PFSK-1 (cell line): ENCODE results near the gene SIGLEC1.

Experiments used
- FOXP2 ChIP-seq: optimal IDR thresholded peaks from 2 replicates; pipeline ENCODE3; 2011; ENCODE audit warnings: borderline replicate concordance, control low read depth, inconsistent platforms; ENCODE audit not compliant: insufficient read depth; ENCODE audit errors: extremely low read length, extremely low read depth
- POLR2AphosphoS5 ChIP-seq: IDR thresholded peaks from 2 replicates; pipeline ENCODE4 v1.6.1; 2012; ENCODE audit warnings: low read depth, mild to moderate bottlenecking, control low read depth, low read length, moderate library complexity
- REST ChIP-seq, 2 experiments: IDR thresholded peaks; 2 replicates each; pipeline versions ENCODE4 v1.6.1 to v1.8.0; 2011 to 2012; ENCODE audit warnings: low read depth in 2 of 2, low read length in 2 of 2, control low read depth in 1 of 2, inconsistent platforms in 1 of 2, mild to moderate bottlenecking in 1 of 2, moderate library complexity in 1 of 2; ENCODE audit not compliant: insufficient read depth in 1 of 2
- SIN3A ChIP-seq: IDR thresholded peaks from 2 replicates; pipeline ENCODE4 v1.6.1; 2012; ENCODE audit warnings: mild to moderate bottlenecking, low read length, moderate library complexity, borderline replicate concordance; ENCODE audit not compliant: insufficient read depth
- TAF1 ChIP-seq: IDR thresholded peaks from 2 replicates; pipeline ENCODE4 v1.6.1; 2012; ENCODE audit warnings: low read length, control low read depth, borderline replicate concordance; ENCODE audit not compliant: insufficient read depth

SIGLEC1 gene

GRCh38 chr20:3698591-3699001 lies 13.8 kb downstream of the SIGLEC1 start:
- TF ChIP-seq TAF1 = no peak
- TF ChIP-seq FOXP2 = no peak
- no peak for TF ChIP-seq POLR2AphosphoS5
- no peak for TF ChIP-seq SIN3A
- no peak for TF ChIP-seq REST (IDR thresholded peaks at IDR 0.05; ENCODE audit: insufficient read depth in 1 of 2, low read depth in 2 of 2, low read length in 2 of 2)

- TF ChIP-seq POLR2AphosphoS5 (no peak), TAF1 (no peak), FOXP2 (no peak), REST (IDR thresholded peaks at IDR 0.05; ENCODE audit: insufficient read depth in 1 of 2, low read depth in 2 of 2, low read length in 2 of 2) (no peak), SIN3A (no peak)
Measured at GRCh38 chr20:3697588-3698305, 14.7 kb downstream of the SIGLEC1 start.

- TF ChIP-seq TAF1 (no peak), SIN3A (no peak)
Measured at GRCh38 chr20:3696745-3697587, 15.4 kb downstream of the SIGLEC1 start.

GRCh38 chr20:3696200-3696599 lies 16.2 kb downstream of the SIGLEC1 start:
- TF ChIP-seq SIN3A (no peak), TAF1 (no peak), FOXP2 (no peak), REST (IDR thresholded peaks at IDR 0.05; ENCODE audit: insufficient read depth in 1 of 2, low read depth in 2 of 2, low read length in 2 of 2) (no peak), POLR2AphosphoS5 (no peak)

- no peak for TF ChIP-seq TAF1
- TF ChIP-seq POLR2AphosphoS5 = no peak
- TF ChIP-seq FOXP2 = no peak
- no peak for TF ChIP-seq SIN3A
- no peak for TF ChIP-seq REST (IDR thresholded peaks at IDR 0.05; ENCODE audit: insufficient read depth in 1 of 2, low read depth in 2 of 2, low read length in 2 of 2)
Measured at GRCh38 chr20:3694864-3695263, 17.5 kb downstream of the SIGLEC1 start.
